ENCODE results near the gene SERGEF.

SERGEF gene

GRCh38 chr11:17779861-17780594 is 232.8 kb downstream of the SERGEF start:
- no peak for DNase-seq

- no peak for DNase-seq
Observed at GRCh38 chr11:17778956-17779860, 233.6 kb downstream of the SERGEF start.

DNA sequence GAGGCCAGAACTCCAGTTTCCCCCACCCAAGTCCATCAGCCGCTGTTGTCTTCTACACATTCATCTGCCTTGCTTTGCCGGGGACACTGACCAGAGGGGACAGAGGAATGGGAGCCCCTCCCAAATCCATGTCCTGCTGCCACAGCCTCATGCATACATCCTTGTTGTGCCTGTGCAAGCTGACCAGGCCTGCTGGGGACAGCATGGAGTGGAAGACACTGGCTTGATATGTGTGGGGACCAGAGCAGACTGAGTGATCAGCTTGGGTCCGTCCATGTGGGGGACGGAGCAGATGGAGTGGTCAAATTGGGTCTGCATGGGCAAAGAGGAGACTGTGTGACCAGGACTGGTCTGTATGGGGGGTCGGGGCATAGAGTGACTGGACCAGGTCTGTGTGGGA is 234.5 kb downstream of the SERGEF start:
- no peak for DNase-seq

DNA sequence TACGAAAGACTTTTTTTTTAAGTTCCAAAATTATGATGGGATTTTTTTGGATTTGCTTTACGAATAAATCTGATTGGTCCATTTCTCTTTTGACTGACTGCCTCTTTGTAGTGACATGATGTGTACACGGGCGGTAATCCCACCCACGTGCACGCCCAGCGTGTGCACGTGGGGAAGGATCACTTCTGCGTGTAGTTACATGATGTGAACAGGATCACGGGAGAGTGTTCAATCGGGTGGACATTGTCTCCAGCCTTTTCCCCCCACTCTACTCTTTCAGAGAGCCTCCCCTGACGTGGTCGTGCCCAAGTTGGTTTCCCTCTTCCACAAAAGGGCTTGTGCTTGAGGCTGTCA is 235.1 kb downstream of the SERGEF start:
- DNase-seq: no peak

DNA sequence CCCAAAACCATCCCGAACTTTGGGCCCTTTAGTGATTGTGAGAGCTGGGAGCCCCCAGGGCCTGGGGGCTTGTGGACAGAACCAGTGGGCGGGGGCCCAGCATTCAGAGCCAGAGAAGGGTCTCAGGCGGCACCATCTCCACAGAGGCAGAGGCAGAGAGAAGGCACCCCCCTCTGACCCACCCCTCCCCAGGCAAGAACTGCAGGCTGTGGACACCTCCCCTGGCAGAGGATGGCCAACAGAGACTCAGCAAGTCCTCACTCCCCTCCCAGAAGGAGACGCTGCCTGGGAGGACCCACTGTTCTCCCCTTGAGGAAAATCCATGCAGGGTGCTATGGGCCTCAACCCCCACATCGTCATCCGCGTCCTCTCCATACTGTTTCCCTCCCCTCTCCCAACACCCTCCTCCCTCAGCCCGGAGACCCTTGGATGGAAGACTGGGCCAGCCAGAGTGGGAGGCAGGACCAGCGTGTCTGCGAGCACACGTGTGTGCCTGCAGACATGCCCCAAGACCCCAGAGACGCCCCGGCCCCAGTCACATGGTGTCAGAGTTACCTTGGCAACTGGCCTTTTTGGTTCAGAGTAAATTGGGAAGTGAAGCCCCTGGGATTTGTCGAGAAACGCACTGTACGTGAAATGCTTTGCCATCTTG is 235.6 kb downstream of the SERGEF start:
- DNase-seq: no peak

DNA sequence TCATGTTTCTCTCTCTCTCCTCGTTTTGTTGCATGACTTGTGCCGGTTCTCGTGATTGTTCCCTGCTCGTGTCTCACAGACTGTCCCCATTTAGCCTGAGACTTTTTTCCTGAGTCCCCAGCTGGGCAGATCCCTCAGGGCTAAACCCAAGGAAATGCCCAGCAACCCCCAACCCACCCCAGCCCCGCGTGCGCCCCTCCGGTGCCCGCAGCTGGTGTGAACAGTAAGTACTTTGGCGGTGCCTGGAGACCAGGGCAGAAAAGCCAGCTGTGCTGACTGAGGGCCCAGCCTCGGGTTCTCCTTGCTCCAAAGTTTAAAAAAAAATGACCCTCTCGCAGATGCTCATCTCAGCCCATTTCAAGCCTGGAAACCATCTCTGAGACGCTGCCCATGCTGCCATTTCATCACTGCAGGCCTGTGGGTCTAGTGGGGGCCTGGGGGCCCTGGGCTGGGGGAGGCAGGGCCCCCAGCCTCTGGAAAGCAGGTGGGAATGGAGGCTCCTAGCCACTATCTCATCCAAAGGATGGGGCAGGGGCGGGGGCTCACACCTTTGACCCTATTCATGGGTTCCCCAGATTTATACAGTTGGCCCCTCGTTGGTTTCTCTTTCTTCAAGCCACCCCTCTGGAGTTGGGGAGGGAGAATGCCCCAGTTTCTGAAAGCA is 236.5 kb downstream of the SERGEF start:
- DNase-seq: no peak

- no peak for DNase-seq
Observed at GRCh38 chr11:17775507-17776211, 237.2 kb downstream of the SERGEF start.

GRCh38 chr11:17775035-17775348 is 237.9 kb downstream of the SERGEF start:
- no peak for DNase-seq

DNA sequence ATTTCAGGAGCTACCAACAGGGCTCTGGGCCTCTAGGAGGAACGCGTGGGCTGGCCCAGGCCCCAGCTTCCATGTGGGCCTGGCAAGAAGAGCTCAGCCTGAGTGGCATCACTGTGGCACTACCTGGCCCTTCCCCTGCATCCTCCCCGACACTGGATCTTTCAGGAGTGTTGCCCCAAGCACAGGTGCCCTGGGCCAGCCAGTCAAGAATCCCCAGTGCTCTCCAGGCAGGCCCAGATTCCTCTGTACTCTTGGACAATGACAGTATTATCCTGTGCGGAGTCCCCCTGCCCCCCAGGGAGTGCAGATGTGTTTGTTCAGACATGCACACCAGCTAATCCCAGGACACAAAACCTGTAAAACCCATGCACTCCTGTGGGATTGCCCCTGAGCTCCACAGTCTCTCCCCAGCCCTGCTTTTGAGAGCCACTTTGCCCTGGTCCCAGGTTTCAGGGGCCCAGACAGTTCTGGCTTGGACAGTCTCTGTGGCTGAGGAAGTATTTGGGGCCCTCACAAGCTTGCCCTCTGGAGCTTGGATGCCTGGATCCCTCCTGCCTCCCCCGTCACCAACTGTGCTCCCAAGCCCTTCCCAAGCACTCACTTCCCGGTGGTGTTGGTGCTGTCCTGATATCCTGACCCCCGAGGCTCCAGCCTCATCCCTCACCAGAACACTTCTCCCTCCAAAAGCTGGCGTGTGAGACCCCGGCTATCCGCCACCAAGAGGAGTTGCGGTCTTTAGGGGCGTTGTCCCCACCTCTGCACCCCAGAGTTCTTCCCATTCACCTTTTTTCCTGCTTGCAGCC is 238.4 kb downstream of the SERGEF start:
- DNase-seq: no peak

DNA sequence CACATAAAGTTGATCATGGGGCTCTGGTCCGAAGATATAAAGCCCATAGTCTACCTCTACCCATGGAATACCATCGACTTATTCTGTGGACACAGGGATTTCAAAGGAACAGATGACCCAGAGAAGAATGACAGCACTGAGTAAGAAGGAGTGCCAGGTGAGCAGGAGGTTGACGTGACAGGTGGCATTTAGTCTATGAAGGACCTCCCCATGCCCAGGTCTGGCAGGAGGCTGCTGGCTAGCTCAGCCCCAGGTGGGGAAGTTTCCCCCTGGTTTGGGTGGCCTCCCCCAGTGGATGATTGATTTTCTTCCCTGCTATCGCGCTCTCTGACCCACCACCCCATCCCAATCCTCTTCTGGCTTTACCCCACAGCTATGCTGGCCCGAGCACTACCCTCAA is 239.2 kb downstream of the SERGEF start:
- no peak for DNase-seq

DNA sequence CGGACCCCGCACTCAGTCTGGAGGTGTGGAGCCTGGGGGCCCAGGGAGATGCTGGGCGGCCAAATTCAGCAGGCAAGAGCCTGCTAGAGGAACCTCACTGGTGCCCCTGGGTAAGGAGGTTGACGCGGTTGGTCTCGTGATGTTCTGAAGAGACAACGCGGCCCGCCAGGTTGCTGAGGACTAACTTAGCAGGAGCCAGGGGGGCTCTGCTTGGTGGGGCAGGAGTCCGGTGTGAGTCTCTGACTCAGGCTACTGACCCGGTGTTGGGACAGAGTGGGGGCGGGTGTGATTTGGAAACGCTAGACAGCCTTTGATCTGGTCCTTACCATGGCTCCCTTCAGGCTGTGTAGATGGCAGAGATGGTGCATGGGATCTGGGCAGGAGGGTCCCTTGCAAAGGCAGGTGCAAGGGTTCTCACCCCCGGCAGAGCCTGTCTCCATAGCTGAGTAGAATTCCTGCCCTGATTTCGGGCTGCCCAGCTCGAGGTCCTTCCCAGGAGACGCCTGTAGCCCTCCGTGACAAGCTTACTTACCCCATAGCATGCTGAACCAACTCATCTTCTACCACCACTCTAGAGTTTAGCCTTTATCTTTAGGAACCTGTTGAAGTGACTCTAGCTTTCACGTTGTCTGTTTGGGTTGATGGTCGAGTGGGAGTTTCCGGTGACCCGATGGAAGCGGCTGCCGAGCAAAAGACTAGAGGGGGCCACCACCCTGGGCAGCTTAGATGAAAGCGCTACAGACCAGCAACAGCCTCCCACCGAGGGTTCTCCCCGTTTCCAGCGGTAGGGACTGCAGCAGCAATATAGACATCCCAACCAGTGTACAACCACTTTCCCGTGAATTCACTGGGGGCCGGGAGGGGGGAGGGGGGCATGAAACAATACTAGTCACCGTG is 239.9 kb downstream of the SERGEF start:
- DNase-seq: no peak

- no peak for DNase-seq
Observed at GRCh38 chr11:17771841-17772401, 240.9 kb downstream of the SERGEF start.

GRCh38 chr11:17771415-17771814 is 241.4 kb downstream of the SERGEF start:
- DNase-seq: no peak

DNA sequence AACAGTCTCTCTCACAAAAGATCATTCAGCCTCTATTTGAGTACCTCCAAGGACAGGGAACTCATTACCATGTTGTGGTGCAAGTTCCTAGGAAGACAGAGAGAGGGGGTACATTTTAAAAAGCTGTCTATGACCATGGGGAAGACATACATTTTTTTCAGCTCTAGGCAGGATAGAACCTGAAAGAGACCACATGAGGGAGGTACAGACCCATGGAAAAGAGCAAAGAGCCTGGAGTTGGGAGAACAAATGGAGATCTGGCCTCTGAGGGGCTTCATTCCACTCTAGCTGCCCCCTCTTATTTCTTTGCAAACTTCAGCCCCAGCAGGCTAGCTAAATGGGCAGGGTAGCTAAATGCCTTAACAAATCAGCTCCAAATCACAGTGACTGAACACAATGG is 241.9 kb downstream of the SERGEF start:
- DNase-seq: no peak

- DNase-seq: no peak
Observed at GRCh38 chr11:17770048-17770652, 242.7 kb downstream of the SERGEF start.

DNA sequence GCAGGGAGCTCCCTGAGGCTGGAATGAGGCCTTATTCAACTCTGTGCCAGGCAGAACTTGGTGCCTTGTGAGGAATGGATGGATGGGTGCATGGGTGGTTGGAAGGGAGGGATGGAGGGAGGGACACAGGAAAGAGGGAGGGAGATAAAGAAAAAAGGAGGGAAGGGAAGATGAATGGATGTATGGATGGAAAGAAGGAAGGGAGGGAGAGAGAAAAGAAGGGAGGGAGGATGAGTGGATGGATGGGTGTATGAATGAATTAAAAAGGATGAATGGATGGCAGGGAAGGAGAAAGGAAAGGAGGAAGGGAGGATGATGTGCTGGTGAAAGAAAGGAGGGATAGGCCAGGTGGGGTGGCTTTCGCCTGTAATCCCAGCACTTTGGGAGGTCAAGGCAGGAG is 243.6 kb downstream of the SERGEF start:
- no peak for DNase-seq

DNA sequence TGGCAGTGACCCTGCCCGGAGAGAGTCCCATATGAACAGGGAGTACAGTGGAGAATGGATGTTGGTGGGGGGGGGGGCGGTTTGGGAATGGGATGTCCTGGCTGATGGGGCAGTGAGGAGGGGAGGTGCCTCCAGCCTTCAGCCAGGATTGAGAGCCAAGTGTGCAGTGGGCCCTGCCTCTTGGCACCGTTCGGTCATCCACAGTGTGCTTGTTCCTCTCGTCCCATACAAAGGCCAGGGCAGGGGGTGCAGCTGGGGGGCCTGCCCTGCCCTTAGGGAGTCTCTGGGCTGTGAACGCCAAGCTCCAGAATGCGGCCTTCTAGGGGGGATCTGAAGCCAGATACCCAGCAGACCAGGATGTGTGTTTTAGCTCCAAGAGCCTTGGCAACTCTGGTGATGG is 244.3 kb downstream of the SERGEF start:
- no peak for DNase-seq

- no peak for DNase-seq
Observed at GRCh38 chr11:17767914-17768313, 244.9 kb downstream of the SERGEF start.

- DNase-seq: no peak
Observed at GRCh38 chr11:17767301-17767885, 245.5 kb downstream of the SERGEF start.

DNA sequence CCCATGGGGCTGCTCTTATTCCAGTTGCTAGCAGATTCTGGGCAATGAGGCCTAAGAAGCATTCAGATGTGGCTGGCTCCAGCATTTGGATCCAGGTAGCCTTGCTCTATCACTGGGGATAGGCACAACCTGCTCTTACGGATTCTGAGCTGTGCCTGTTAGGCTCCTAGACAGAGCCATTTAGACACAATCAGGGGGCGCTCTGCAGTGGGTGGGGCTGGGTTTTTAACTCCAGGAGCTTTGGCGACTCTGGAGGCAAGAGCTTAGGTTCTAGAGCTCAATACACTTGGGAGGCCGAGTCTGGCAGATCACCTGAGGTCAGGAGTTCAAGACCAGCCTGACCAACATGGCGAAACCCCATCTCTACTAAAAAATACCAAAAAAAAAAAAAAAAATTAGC is 246.3 kb downstream of the SERGEF start:
- DNase-seq: no peak

Measured in NCI-H1092 (cell line).